ENCODE measurements around the gene LASP1. TPM values are rescaled to one million over a fixed set of nuclear protein-coding genes. Genes with fewer than 3 reads are reported as not detected.
"Not testable (repeated sequence)": the region's sequence is repeated elsewhere in the genome, so short reads cannot be mapped to it uniquely, and the experiment has no call there.

Gene LASP1
- total RNA-seq, 1 experiment from 2014 or later, result 78.3 TPM

GRCh38 chr17:38926293-38927070, 56.6 kb downstream of the LASP1 start:
- H3K27ac ChIP-seq (ENCODE audit: low read depth, low read length, poor library complexity, severe bottlenecking), result no peak overlapping the region
- no TSS peak for BruUV-seq (replicated peaks)
- no peak for DNase-seq (ENCODE audit: low spot score)
- H3K4me3 ChIP-seq (ENCODE audit: low read depth, low read length, poor library complexity, severe bottlenecking), result no peak overlapping the region
- H3K36me3 ChIP-seq (ENCODE audit: insufficient read depth, low read length, poor library complexity, severe bottlenecking), result no peaks in the 10 kb centered on the region
- intact Hi-C loops (cut with micrococcal nuclease; ENCODE audit: unreplicated experiment), result no loop called here
- POLR2A ChIA-PET (ENCODE audit: low non-redundant PET), result no interaction called here
- CTCF ChIA-PET, result no interaction called here
- peaks cover 7% of the 10 kb centered on the region for H3K4me1 ChIP-seq (ENCODE audit: insufficient read depth, low read length, poor library complexity, severe bottlenecking)
- H3K9me3 ChIP-seq (ENCODE audit: low read depth, low read length, poor library complexity, severe bottlenecking), result no peaks in the 10 kb centered on the region
- TF ChIP-seq EZH2 (IDR thresholded peaks at IDR 0.05; ENCODE audit: borderline replicate concordance, low read depth, low read length, poor library complexity, severe bottlenecking), result no peak
- TF ChIP-seq, protein P1, sequence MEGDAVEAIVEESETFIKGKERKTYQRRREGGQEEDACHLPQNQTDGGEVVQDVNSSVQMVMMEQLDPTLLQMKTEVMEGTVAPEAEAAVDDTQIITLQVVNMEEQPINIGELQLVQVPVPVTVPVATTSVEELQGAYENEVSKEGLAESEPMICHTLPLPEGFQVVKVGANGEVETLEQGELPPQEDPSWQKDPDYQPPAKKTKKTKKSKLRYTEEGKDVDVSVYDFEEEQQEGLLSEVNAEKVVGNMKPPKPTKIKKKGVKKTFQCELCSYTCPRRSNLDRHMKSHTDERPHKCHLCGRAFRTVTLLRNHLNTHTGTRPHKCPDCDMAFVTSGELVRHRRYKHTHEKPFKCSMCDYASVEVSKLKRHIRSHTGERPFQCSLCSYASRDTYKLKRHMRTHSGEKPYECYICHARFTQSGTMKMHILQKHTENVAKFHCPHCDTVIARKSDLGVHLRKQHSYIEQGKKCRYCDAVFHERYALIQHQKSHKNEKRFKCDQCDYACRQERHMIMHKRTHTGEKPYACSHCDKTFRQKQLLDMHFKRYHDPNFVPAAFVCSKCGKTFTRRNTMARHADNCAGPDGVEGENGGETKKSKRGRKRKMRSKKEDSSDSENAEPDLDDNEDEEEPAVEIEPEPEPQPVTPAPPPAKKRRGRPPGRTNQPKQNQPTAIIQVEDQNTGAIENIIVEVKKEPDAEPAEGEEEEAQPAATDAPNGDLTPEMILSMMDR (conservative IDR thresholded peaks at IDR 0.05; ENCODE audit: low read depth, low read length), result no peak
- no peaks in the 10 kb centered on the region for H3K27me3 ChIP-seq (replicated peaks; ENCODE audit: insufficient read depth, low read depth, low read length, poor library complexity)

GRCh38 chr17:38930782-38931181, 60.9 kb downstream of the LASP1 start:
- BruUV-seq (replicated peaks); DNase-seq (ENCODE audit: low spot score); POLR2A ChIA-PET (ENCODE audit: low non-redundant PET); H3K4me1 ChIP-seq (ENCODE audit: insufficient read depth, low read length, poor library complexity, severe bottlenecking); H3K36me3 ChIP-seq (ENCODE audit: insufficient read depth, low read length, poor library complexity, severe bottlenecking); H3K27ac ChIP-seq (ENCODE audit: low read depth, low read length, poor library complexity, severe bottlenecking); H3K9me3 ChIP-seq (ENCODE audit: low read depth, low read length, poor library complexity, severe bottlenecking); CTCF ChIA-PET; intact Hi-C loops (cut with micrococcal nuclease; ENCODE audit: unreplicated experiment); H3K4me3 ChIP-seq (ENCODE audit: low read depth, low read length, poor library complexity, severe bottlenecking); H3K27me3 ChIP-seq (replicated peaks; ENCODE audit: insufficient read depth, low read depth, low read length, poor library complexity): not testable (repeated sequence)

- H3K36me3 ChIP-seq (ENCODE audit: insufficient read depth, low read length, poor library complexity, severe bottlenecking); H3K4me3 ChIP-seq (ENCODE audit: low read depth, low read length, poor library complexity, severe bottlenecking); BruUV-seq (replicated peaks); H3K27ac ChIP-seq (ENCODE audit: low read depth, low read length, poor library complexity, severe bottlenecking); H3K4me1 ChIP-seq (ENCODE audit: insufficient read depth, low read length, poor library complexity, severe bottlenecking); H3K9me3 ChIP-seq (ENCODE audit: low read depth, low read length, poor library complexity, severe bottlenecking); intact Hi-C loops (cut with micrococcal nuclease; ENCODE audit: unreplicated experiment); POLR2A ChIA-PET (ENCODE audit: low non-redundant PET); DNase-seq (ENCODE audit: low spot score); H3K27me3 ChIP-seq (replicated peaks; ENCODE audit: insufficient read depth, low read depth, low read length, poor library complexity); CTCF ChIA-PET: not testable (repeated sequence)
These were observed 64.1 kb downstream of the LASP1 start for GRCh38 chr17:38933962-38934361.

- CTCF ChIA-PET, result no interaction called here
- H3K27ac ChIP-seq (ENCODE audit: low read depth, low read length, poor library complexity, severe bottlenecking), result no peak overlapping the region
- TF ChIP-seq, protein P1 (conservative IDR thresholded peaks at IDR 0.05; ENCODE audit: low read depth, low read length), result no peak
- TF ChIP-seq EZH2 (IDR thresholded peaks at IDR 0.05; ENCODE audit: borderline replicate concordance, low read depth, low read length, poor library complexity, severe bottlenecking), result no peak
- H3K9me3 ChIP-seq (ENCODE audit: low read depth, low read length, poor library complexity, severe bottlenecking), result no peaks in the 10 kb centered on the region
- intact Hi-C loops (cut with micrococcal nuclease; ENCODE audit: unreplicated experiment), result no loop called here
- DNase-seq (ENCODE audit: low spot score), result no peak
- H3K27me3 ChIP-seq (replicated peaks; ENCODE audit: insufficient read depth, low read depth, low read length, poor library complexity), result no peaks in the 10 kb centered on the region
- no peaks in the 10 kb centered on the region for H3K4me1 ChIP-seq (ENCODE audit: insufficient read depth, low read length, poor library complexity, severe bottlenecking)
- H3K36me3 ChIP-seq (ENCODE audit: insufficient read depth, low read length, poor library complexity, severe bottlenecking), result no peaks in the 10 kb centered on the region
- H3K4me3 ChIP-seq (ENCODE audit: low read depth, low read length, poor library complexity, severe bottlenecking), result no peak overlapping the region
- POLR2A ChIA-PET (ENCODE audit: low non-redundant PET), result no interaction called here
- BruUV-seq (replicated peaks), result no TSS peak
These were observed 70.1 kb downstream of the LASP1 start for GRCh38 chr17:38939987-38940386.
